CD4-positive, alpha-beta T cell treated with Interleukin-21 for 1 hour (primary cell): Measurements from ENCODE around the gene CPEB3.
A peak's percentile ranks its signal among the peaks of the same experiment; 100 is the strongest.
"Not testable (repeated sequence)": the region's sequence is repeated elsewhere in the genome, so short reads cannot be mapped to it uniquely, and the experiment has no call there.

Experiments
- DNase-seq: peaks from one replicate; pipeline ENCODE4 v3.0.0-alpha.2; 2020

CPEB3 gene

DNA sequence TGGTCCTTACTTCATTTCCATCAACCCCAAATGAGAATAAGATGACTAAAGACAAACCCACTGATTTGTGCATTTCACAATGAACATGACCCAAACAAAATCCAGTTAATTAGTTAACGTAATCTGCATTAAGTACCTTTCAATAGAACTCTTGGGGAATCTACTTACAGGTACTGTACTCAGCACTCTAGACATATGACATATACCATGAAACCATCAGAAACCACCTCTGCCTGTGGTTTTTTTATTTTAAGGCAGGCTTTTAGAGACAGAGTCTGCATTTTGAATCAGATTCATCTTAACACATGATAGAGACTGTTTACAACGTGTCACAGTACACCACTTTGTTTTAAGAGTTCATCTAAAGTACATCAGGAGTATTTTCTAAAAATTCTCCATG, 198.9 kb downstream of the CPEB3 start:
- no peak for DNase-seq

DNA sequence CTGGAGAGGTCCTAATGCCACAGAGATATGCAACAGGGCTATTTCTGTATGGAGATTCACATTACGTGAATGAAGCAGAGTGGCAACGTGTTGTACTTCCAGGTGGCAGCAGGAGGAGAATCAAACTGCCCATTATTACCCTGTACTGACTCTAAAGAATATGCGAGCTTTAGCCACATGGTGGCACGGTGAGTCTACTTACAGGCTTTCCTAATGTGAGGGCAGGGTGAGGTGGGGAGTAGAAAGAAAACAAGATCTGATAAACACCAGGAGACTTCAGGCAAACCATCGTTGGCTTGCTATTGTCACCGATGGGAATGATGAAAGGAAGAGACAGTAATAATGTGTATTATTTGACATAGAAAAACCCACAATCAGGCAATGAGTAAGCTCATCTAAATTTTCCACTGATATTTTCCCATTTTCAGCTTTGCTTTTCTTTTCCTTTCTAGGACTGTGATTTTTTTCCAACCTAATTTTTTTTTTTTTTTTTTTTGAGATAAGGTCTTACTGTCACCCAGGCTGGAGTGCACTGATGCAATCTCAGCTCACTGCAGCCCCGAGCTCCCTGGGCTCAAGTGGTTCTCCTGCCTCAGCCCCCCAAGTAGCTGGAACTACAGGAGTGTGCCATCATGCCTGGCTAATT, 203.0 kb downstream of the CPEB3 start:
- DNase-seq: peak; percentile 67

DNA sequence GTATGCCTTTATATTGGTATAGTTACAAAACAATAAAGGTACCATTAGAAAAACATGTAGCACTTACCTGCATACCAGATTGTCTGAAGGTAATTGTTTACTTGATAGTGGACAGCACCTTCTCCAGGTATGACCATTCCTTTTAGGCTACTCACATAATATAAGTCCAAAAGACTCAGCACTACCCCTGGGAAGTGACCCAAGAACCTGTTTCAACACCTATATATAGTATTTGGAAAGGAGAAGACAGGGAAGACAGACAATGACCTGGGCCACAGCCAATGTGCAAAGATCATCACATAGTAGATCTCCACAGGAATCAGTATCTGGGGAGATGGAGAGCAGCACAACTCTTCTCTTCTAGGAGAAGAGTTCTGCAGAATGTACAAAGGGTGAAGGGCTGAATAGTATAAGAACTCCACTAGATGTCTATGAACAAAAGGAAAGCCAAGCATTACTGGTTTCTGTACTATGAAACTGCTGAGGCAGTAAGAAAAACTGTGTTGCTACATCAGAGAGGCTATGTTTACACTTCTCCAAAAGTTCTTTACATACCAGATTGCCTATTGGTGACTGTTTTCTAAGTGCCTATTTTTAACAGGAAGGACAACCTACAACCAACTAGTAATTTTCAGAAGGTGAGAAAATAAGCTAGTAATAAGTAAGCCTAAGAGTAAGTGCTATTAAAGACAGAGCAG, 208.1 kb downstream of the CPEB3 start:
- no peak for DNase-seq

DNA sequence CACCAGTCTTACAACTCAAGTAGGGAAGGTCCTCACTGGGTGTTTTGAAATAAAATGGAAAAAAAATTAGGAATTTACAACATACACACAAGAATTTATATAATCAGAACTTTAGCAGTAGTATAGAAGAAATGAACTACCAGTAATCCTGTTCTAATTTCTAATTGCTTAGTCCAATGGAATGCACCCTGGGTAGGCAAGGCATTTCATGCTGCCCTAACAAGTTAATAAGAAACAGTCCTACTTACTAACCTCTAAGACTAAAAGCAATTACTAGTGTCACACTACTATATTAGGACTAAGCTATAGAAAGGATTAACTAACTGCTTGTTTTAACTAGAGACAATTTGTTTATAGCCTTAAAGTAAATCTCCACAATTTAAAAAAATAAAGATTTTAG, 209.2 kb downstream of the CPEB3 start:
- DNase-seq: no peak

DNA sequence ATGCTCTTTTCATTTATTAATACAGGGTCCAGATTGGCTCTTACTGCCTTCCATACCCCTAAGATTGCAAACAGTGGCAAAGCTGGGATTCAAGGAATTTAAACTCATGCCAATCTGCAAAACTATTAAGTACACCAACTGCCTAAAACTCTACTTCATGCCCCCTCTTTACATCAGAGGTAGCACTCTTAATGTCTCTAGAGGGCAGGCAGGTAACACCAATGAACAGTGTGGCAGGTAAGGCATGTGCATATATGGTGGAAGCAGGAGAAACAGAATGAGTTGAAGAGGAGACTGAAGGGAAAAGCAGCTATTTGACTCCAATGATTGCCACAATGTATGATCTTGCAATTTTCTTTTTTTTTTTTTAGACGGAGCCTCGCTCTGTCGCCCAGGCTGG, 210.6 kb downstream of the CPEB3 start:
- no peak for DNase-seq

DNA sequence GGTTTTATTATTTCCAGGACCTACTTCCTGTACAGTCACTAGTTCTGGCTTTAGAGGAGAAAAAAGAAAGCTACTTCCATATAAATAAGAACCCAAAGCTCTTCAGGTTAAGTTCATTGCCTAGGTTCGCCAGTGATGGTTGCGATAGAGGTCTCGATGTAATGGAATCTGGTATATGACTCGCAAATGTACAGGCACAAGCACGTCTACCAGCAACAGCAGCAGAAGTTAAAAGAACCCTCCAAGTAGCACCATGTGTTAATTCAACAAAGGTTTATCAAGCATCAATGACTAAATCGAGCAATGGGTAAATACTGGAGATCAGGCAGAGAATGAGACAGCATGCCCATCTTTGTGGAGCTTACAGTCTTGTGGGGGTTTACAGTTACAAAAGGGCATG, 211.9 kb downstream of the CPEB3 start:
- no peak for DNase-seq

DNA sequence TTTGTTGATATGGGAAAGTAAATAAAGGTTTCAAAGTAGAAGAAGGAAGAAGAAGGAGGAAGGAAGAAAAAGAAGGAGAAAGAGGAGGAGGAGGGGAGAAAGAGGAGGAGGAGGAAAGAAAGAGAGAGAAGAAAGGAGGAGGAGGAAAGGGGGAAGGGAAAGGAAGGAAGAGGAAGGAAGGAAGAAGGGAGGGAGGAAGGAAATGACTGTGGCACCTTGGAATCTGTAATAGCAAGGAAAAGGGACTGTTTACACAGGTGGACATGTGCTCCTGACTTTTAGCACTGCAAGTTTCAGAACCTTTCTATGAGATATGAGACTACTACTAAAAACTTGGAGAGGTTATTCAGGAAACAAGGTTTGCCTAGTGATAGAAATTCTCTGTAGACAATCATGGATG, 214.2 kb downstream of the CPEB3 start:
- no peak for DNase-seq

DNA sequence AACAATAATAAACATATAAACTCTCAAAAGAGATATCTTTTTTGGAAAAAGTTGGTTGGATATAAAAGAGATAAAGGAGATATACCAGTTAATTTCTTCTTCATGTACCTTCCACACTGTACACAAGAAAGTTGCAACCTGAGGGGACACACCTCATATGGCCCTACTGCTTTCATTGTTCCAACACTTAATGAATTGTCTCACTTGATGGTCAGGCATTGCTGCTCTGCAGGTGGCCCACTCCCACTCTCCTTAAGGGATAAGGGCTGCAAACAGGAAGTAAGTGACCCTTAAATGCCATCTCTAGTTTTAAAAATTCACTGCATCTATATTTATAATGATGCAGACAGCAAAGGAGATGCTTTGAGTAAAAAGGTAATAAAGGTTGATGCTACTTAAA, 215.0 kb downstream of the CPEB3 start:
- no peak for DNase-seq

DNA sequence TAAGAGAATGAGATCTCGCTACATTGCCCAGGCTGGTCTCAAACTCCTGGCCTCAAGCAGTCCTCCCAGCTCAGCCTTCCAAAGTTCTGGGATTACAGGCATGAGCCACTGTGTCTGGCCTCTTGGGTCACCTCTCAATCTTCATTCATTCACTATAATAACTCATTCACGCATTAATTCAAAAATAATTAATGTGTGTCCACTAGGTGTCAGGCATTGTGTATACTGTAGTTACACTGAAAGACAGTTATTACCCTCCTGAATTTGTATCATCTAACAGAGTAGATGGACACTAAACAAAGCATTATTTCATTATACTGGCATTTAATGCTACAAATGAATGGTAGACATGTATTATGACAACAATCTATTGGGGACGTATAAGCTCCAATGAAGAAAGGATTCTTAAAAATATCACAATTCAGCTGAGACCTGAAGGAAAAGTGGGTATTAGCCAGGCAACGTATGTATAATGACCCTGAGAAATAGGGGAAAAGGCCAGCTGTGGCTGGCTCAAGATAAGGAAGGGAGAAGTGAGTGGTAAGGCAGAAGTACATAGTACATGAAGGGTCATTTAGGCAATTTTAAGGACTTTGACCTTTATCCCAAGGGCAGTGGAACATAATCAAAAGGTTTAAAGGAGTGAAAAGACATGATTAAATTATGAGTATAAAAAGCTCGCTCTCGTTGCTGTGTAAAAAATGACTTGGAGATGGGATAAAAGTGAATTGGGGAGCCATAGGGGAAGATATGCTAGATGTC, 216.6 kb downstream of the CPEB3 start:
- DNase-seq: no peak

DNA sequence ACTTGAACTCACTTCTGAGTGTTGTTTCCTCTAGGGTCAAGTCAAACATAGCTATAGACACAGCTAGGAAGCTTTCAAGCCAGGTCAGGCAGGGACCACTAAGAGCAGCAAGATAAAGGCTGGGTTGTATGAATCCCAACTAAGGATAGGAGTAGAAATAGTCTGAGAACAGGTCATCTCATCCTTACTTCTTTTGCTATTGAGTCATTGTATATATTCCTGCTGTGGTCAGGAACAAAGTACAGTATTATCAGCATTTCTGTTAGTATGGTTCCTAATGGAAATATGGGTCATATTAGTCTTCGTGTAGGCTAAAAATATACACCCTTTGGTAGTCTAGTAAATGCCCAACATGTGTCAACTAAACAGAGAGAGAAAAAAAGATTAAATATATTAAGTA, 222.0 kb downstream of the CPEB3 start:
- DNase-seq: no peak

DNA sequence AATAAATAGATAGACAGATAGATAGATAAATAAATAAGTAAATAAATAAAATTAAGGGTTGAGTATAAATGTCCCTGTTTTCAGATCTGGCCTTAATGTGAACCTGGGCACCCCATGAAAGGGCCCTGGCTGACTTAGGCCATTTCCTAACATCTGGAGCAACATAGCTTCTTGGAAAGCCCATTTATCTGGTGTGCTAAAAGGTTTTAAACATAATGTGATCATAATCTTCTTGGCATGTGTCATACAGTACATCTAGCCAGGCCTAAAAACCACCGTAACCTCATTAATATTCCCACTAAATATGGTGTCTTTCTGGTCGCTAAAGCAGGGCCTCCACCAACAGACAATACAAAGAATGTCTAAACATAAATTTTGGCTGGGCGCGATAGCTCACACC, 224.5 kb downstream of the CPEB3 start:
- DNase-seq: no peak

DNA sequence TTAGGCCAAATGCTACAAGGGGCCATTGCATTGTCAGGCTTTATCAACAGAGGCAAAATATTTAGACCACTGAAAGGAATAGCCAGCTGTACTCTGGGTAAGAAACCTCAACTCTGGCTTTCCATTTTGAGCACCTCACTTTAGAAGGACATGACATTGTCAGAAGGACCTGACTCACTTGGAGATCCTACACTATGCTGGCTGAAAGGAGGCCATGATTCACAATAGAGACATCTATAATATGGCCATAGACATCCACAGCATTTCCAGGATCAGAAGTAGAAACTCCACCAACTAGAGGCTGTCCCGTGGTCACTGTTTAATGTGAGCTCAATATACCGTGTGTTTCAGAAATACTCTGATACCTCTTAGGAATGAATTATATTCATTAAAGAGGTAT, 226.4 kb downstream of the CPEB3 start:
- no peak for DNase-seq

DNA sequence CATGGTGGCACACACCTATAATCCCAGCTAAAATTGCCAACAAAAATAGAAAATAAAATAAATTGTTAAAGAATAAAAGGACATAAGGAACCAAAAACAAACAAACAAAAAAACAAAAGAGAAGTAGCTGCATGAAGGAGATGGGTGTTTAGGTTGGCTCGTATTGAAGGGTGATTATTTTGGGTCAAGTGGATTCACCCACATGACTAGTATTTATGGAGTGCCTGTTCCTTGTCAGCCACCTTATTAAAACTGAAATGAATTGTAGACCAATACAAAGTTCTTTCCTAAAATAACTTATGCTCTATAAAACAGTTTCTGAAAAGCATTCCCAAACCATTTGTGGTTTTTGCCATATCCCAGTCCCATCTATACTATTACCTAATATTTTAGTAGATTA, 228.6 kb downstream of the CPEB3 start:
- no peak for DNase-seq

DNA sequence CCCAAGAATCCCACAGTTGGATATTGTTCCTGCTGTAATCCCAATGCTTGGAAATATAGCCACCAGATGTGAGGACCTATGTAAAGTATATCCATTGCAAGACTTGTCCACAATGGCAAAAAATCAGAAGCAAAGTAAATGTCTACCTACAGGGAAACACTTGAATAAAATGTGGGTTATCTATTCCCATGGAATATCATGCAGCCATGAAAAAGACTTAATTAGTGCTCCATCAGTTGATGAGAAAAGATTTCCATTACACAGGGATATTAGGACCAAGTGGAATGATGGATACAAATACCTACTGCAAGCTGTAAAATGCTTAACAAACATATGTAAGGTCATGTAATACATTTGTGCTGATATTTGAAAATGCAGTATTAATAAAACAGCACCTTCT, 236.1 kb downstream of the CPEB3 start:
- DNase-seq: no peak

DNA sequence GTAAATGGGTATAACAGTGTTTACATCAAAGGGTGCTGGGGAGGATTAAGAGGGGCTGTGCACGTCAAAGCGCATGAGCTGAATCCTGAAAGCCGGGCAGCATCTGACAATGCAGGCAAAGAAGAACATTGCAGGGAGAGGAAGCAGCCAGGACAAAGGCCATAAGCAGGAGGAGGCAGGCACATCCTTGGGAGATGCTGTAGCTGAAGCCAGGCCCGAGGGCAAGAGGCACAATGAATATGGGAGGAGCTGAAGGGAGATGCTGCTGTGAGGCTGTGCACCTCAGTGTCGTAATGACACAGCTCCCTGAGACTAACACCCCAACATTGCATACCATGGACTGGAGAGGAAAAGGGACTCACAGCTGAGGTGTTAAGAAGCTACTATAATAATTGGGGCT, 238.1 kb downstream of the CPEB3 start:
- no peak for DNase-seq

DNA sequence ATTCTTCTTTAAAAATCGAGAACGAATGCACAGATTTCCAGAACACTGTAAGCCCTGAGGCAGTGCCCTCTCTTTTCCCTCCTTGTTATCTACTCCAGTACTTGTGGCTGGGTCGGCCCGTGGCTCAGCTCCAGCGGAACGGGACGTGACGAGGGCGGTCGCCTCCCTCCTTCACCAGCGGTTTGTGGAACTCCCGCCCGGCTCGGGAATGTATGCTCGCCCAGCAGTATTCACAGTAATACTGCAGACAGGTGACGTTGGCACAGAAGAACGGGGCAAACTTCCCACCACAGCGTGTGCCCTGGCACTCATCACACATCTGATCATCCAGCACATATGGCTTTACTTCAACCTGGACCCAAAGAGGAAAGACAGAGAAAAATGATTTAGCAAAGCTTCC, 238.8 kb downstream of the CPEB3 start:
- DNase-seq: no peak

DNA sequence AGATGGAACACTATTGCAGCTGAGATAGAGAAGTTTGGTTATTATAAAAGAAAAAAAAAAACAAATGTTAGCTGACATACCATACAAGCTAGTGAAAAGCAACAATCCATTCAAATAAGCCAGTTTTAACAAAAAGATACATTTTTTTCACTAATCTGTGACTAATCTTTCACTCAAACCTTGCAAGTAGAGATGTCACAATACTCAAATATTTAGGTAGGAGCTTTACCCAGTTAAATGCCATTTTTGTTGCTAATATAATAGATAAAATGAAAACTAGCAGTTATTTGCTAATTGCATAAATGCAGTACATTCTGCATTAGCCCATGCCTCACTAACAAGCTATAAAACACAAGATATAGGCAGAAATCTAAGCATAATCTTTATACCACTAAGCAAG, 243.7 kb downstream of the CPEB3 start:
- no peak for DNase-seq

DNA sequence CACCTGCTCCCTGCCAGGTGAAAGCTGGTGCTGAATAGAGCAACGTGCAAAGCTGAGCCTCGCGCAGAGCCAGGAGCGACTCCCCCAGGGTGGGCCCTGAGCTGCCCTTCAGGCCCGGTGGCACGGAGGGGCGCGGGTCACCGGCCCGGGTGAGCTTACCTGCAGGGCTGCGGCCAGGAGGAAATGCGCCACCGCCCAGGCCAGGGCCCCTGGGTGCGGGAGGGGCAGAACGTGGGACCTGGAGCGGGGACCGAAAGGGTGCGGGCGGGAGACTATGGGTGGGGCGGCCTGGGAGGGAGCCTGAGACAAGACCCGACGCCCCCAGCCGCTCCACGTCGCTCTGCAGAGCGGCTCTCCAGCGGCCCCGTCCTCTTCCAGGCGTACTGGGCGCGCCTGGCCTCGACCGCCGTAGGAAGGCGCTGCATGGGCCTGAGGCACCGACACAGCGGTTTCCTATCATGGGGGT, 245.2 kb downstream of the CPEB3 start:
- DNase-seq: no peak

DNA sequence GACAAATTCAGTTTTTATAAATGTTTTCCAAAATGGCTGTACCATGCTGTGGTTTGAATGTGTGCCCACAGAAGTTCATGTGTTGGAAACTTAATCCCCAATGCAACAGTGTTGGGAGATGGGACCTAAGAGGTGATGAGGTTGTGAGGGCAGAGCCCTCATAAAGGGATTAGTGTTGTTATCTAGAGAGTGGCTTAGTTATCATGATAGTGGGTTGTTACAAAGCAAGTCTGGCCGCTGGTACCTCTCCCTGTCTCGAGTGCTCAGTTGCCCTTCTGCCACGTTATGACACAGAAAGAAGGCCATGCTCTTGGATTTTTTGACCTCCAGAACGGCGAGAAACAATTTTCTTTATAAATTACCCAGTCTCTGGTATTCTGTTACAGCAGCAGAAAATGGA, 248.3 kb downstream of the CPEB3 start:
- no peak for DNase-seq

DNA sequence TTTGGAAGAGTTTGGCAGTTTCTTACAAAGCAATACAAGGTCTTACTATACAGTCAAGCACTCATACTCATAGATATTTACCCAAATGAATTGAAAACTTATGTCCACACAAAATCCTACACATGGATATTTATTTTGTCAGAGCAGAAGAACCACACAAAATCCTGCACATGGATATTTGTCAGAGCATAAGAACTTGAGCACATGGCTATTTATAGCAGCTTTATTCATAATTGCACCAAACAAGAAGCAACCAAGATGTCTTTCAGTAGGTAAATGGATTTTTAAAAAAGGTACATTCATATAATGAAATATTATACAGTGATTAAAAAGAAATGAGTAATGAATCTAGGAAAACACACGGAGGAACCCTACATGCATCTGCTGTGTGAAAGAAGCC, 251.9 kb downstream of the CPEB3 start:
- no peak for DNase-seq

DNA sequence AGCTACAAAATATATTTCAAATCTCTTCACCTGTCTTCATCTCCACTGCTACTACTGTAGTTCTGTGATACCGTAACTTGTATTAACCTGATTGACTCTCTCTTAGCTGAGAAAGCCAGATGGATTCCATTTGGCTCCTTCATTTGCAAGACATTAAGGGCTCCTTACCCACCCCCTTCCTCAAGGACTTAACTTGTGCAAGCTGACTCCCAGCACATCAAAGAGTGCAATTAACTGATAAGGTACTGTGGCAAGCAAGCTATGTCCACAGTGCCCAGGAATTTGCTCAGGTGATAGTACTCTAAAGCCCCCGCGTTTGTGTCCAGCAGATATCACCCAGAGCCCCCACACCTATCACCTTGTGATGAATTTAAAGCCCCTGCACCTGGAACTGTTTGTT, 257.8 kb downstream of the CPEB3 start:
- not testable (repeated sequence) for DNase-seq

DNA sequence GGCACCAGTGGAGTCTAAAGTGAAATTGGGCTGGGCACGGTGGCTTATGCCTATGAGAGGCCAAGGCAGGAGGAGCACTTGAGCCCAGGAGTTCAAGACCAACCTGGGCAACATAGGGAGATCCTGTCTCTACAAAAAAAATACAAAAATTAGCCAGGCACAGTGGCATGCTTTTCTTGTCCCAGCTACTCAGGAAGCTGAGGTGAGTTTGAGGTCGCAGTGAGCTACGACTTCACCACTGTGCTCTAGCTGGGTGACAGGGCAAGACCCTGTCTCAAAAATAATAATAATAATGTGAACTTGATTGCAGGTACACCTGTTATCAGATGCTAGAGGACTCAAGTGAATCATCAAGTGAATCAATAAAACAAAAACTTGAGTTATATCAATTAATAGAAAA, 259.3 kb downstream of the CPEB3 start:
- no peak for DNase-seq

DNA sequence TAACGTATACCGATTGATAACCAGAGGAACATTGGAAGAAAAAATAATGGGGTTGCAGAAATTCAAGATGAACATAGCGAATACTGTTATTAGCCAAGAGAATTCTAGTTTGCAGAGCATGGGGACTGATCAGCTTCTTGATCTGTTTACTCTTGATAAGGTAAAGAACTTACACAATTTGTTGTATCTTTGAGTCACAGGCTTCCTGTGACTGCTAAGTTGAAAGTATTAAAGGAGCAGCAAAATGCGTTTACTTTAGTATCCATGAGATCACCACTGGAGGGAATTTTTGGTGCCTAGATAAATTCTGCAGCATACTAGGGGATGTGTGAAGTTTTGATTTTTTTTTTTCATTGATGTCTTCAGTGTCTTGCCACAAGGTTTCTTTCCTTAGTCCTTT, 263.7 kb downstream of the CPEB3 start:
- DNase-seq: no peak

DNA sequence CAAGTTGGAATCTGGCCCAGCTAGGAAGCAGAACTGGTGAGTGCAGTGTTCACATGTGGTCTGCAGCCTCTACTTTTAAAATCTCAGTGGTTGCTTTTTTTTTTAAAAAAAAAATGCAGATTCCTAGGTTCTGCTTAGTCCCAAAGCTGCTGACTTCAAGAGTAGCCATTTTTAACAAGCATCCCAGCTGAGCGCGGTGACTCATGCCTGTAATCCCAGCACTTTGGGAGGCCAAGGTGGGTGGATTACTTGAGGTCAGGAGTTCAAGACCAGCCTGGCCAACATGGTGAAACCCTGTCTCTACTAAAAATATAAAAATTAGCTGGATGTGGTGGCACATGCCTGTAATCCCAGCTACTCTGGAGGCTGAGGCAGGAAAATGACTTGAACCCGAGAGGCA, 265.5 kb downstream of the CPEB3 start:
- not testable (repeated sequence) for DNase-seq
